Medulla oblongata (tissue), 1 donor: ENCODE results near the gene CHM.
A peak's percentile ranks its signal among the peaks of the same experiment; 100 is the strongest.
"Not testable (repeated sequence)": the region's sequence is repeated elsewhere in the genome, so short reads cannot be mapped to it uniquely, and the experiment has no call there.

ENCODE experiments used
- DNase-seq: peaks from one replicate; pipeline ENCODE4 v3.0.0-alpha.2; 2015; ENCODE audit errors: extremely low spot score

Gene CHM

DNA sequence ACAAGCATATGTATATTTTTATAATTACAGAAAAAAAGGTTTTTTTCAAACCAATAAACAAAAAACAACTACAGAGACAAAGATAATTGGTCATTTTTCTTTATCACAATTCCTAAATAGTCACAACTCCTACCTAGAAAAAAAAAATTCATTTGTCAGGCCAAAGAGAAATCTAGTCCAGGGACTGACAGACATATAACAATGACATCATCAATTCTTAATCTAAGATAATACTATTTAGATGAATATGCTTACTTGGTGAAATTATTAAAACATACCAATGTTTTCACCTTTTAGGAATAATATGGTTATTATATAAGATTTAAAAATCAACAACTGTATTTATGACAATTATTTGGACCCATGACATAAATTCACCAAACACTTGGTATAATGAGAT lies 48.4 kb downstream of the CHM start:
- DNase-seq: no peak

GRCh38 chrX:85996555-85996954 lies 50.8 kb downstream of the CHM start:
- DNase-seq: no peak

GRCh38 chrX:85995641-85996040 lies 51.7 kb downstream of the CHM start:
- DNase-seq: no peak

DNA sequence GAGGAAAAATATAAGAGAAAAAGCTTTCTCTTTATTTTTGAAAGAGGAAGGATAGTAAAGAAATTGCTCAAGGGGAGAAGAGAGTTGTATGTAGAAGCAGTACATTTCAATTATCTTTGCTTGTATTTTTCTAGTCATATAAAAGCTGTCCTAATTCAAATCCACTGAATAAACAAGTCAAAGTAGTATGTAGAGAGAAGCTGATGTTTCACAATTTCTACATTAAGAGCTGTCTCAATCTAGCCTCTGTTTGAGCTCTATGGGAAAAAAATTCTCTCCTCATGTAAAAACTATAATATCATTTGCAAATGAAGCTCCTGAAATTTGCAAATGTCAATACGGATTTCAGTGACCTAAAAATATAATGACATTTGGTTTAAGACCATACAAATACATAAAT lies 52.6 kb downstream of the CHM start:
- no peak for DNase-seq

GRCh38 chrX:85994228-85994627 lies 53.1 kb downstream of the CHM start:
- DNase-seq: no peak

GRCh38 chrX:85993539-85994197 lies 53.7 kb downstream of the CHM start:
- DNase-seq: no peak

DNA sequence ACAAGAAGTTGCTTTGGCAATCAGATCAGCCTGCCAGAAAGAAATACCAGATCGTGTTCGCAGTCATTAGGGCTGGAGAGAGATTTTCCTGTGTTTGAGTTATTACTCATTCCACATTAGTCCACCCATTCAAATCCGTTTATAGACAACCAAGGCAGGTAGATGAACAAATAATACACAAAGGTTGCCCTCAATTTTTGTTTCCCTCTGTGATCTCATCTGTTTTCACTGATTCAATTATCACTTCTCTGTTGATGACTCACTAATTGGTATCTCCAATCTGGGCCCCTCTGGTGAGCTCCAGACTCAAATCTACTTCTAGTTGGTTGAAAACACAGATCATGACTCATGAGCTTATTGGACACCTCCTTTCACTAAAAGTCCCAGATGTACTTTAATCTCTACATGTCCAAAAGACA lies 54.5 kb downstream of the CHM start:
- no peak for DNase-seq

DNA sequence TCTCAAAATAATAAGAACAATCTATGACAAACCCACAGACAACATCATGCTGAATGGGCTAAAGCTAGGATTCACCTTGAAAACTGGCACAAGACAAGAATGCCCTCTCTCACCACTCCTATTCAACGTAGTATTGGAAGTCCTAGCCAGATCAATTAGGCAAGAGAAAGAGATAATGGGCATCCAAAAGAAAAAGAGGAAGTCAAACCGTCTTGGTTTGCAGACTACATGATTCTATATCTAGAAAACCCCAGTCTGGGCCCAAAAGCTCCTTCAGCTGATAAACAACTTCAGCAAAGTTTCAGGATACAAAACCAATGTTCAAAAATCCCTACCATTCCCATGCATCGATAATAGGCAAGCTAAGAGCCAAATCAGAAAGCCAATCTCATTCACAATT lies 59.0 kb downstream of the CHM start:
- DNase-seq: no peak

DNA sequence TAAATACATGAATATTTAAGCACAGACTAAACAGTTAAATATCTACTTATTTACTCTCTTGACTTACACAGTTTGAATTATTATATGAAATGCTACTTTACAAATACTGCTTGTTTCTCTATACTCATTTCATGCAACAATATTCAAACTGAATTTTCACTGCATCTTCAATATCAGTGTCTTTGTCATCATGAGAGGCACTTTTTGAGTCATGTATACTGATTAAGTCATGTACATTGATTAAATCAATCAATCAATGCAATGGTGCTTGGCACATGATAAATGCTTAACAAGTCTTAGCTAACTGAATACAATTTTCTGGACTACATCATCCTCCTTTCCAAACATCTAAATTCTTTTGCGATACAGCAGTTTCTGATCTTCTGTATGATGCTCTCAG lies 67.1 kb downstream of the CHM start:
- DNase-seq: no peak

GRCh38 chrX:85977218-85977617 lies 70.1 kb downstream of the CHM start:
- DNase-seq: no peak

GRCh38 chrX:85972351-85972750 lies 75.0 kb downstream of the CHM start:
- not testable (repeated sequence) for DNase-seq

DNA sequence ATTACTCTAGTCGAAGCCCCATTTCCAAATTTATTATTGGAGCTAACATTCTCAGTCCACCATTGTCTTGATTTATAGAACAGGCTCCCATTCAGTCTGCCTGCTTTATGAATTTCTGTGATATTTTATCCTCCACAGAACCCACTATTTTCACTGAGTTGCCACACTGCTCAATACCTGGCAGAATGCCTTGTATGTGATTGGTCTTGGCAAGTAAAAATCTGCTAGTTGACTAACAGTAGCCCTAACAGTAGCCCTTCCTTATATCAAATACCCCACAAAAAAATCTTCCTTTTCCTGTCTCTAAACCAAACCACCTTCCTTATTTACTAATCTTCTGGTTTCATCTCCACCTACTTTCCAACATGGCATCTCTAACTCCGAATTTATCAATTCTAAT lies 82.6 kb downstream of the CHM start:
- DNase-seq: no peak

GRCh38 chrX:85963736-85964135 lies 83.6 kb downstream of the CHM start:
- peak; percentile 6 for DNase-seq

- DNase-seq: no peak
Observed at GRCh38 chrX:85955510-85955909, 91.8 kb downstream of the CHM start.

DNA sequence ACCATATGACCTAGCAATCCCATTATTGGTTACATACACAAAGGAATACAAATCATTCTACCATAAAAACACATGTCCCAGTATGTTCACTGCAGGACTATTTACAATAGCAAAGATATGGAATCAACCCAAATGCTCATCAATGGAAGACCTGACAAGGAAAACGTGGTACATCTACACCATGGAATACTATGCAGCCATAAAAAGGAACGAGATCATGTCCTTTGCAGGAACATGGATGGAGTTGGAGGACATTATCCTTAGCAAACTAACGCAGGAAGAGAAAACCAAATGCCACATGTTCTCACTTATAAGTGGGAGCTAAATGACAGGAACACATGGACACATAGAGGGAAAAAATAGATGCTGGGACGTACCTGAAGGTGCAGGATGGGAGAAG lies 102.6 kb downstream of the CHM start:
- not testable (repeated sequence) for DNase-seq

GRCh38 chrX:85941275-85941674 lies 106.1 kb downstream of the CHM start:
- DNase-seq: no peak

- not testable (repeated sequence) for DNase-seq
Observed at GRCh38 chrX:85939942-85940341, 107.4 kb downstream of the CHM start.

- not testable (repeated sequence) for DNase-seq
Observed at GRCh38 chrX:85934399-85934798, 113.0 kb downstream of the CHM start.

- no peak for DNase-seq
Observed at GRCh38 chrX:85930099-85930498, 117.3 kb downstream of the CHM start.

- DNase-seq: no peak
Observed at GRCh38 chrX:85928606-85929005, 118.8 kb downstream of the CHM start.

GRCh38 chrX:85927740-85928139 lies 119.6 kb downstream of the CHM start:
- no peak for DNase-seq

DNA sequence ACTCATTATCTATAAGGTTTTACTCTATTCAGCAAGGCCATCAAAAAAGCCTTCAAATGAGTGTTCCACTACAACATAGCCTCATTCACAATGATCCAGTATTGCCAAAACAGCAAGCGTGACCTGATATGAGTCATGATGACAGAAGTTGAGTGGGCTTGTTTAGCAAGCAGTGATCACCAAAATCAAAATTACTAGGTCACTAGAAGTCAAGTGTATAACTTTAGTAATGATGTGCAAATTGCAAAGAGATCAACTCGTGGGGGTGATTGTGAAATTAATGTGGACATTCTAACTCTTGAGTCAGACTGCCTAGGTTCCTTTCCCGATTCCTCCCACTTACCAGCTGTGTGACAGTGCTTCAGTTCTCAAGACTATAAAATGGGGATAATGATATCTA lies 124.5 kb downstream of the CHM start:
- DNase-seq: no peak

DNA sequence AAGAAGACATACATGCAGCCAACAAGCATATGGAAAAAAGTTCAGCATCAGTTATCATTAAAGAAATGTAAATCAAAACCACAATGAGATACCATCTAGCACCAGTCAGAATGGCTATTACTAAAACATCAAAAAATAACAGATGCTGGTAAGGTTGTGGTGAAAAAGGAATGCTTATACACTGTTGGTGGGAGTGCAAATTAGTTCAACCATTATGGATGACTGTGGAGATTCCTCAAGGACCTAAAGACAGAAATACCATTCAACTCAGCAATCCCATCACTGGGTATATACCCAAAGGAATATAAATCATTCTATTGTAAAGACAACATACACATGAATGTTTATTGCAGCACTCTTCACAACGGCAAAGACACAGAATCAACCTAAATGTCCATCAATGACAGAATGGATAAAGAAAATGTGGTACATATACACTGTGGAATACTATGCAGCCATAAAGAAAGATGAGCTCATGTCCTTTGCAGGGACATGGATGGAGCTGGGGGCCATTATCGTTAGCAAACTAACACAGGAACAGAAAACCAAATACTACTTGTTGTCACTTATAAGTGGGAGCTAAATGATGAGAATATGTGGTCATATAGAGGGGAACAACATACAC lies 130.6 kb downstream of the CHM start:
- not testable (repeated sequence) for DNase-seq

- DNase-seq: no peak
Observed at GRCh38 chrX:85914431-85914830, 132.9 kb downstream of the CHM start.
